ENCODE data around the gene NEDD1. TPM values are rescaled to one million over a fixed set of nuclear protein-coding genes. Genes with fewer than 3 reads are reported as not detected.

NEDD1 gene
- total RNA-seq, 3 donors from 2014 or later (not counting 1 experiment from before 2014, with no cell fraction given), result 26.4 to 30.6 (median 29.2) TPM

GRCh38 chr12:96988919-96989318, 81.9 kb downstream of the NEDD1 start:
- H3K4me1 Mint-ChIP-seq, result peaks cover 9 to 10% of the 10 kb centered on the region in 2 donors
- no peaks in the 10 kb centered on the region for H3K36me3 Mint-ChIP-seq
- intact Hi-C loops (cut with micrococcal nuclease), result loop anchor here (10.0 kb wide), 1 partner anchor 1406 kb away; no protein-coding TSS in a partner anchor
- no peak overlapping the region for H3K27ac Mint-ChIP-seq
- H3K27ac ChIP-seq (ENCODE audit: low read length), result no peak overlapping the region
- ATAC-seq (no peak), DNase-seq (no peak)
- no peak for TF ChIP-seq CTCF (IDR thresholded peaks at IDR 0.05)
- H3K9me3 Mint-ChIP-seq, result no peaks in the 10 kb centered on the region
- H3K27me3 ChIP-seq (ENCODE audit: control insufficient read depth, insufficient read depth, low read length), result peaks cover 19% of the 10 kb centered on the region
- H3K4me3 ChIP-seq (ENCODE audit: low read length), result no peak overlapping the region
- no peak overlapping the region for H3K4me3 Mint-ChIP-seq
- 93% methylated on average over 3 of the region's 3 CpGs for WGBS (ENCODE audit: insufficient coverage)
- H3K9me3 ChIP-seq (ENCODE audit: control insufficient read depth, insufficient read depth, low read length), result no peaks in the 10 kb centered on the region
- peaks cover 7% of the 10 kb centered on the region for H3K4me1 ChIP-seq (ENCODE audit: control insufficient read depth, insufficient read depth, low read length)
- no peaks in the 10 kb centered on the region for H3K36me3 ChIP-seq (ENCODE audit: control insufficient read depth, insufficient read depth, low read length)
- H3K27me3 Mint-ChIP-seq (ENCODE audit: low read depth in 2 of 2), result peaks cover 32 to 64% of the 10 kb centered on the region in 2 donors

GRCh38 chr12:96989916-96990315, 82.9 kb downstream of the NEDD1 start:
- Mint-ChIP-seq H3K4me1 (peaks cover 9 to 10% of the 10 kb centered on the region in 2 donors), H3K27me3 (ENCODE audit: low read depth in 2 of 2) (peaks cover 30 to 56% of the 10 kb centered on the region in 2 donors)

GRCh38 chr12:96994900-96995299, 87.8 kb downstream of the NEDD1 start:
- no peak for ATAC-seq
- WGBS (ENCODE audit: insufficient coverage), result 63% methylated on average over 4 of the region's 5 CpGs
- Mint-ChIP-seq H3K27me3 (ENCODE audit: low read depth in 2 of 2) (peaks cover 8 to 29% of the 10 kb centered on the region in 2 donors), H3K9me3 (no peaks in the 10 kb centered on the region), H3K36me3 (no peaks in the 10 kb centered on the region), H3K4me3 (no peak overlapping the region), H3K4me1 (no peaks in the 10 kb centered on the region), H3K27ac (no peak overlapping the region)
- H3K27ac ChIP-seq (ENCODE audit: low read length), result no peak overlapping the region
- no peaks in the 10 kb centered on the region for H3K9me3 ChIP-seq (ENCODE audit: control insufficient read depth, insufficient read depth, low read length)
- no peaks in the 10 kb centered on the region for H3K27me3 ChIP-seq (ENCODE audit: control insufficient read depth, insufficient read depth, low read length)
- no peaks in the 10 kb centered on the region for H3K4me1 ChIP-seq (ENCODE audit: control insufficient read depth, insufficient read depth, low read length)
- intact Hi-C loops (cut with micrococcal nuclease), result no loop called here
- TF ChIP-seq CTCF (IDR thresholded peaks at IDR 0.05), result no peak
- H3K4me3 ChIP-seq (ENCODE audit: low read length), result no peak overlapping the region
- H3K36me3 ChIP-seq (ENCODE audit: control insufficient read depth, insufficient read depth, low read length), result no peaks in the 10 kb centered on the region
- DNase-seq, result no peak

More at GRCh38 chr12:96989916-96990315, 82.9 kb downstream of the NEDD1 start:
- Histone ChIP-seq H3K9me3 (ENCODE audit: control insufficient read depth, insufficient read depth, low read length) (no peaks in the 10 kb centered on the region), H3K27me3 (ENCODE audit: control insufficient read depth, insufficient read depth, low read length) (peaks cover 19% of the 10 kb centered on the region), H3K4me3 (ENCODE audit: low read length) (no peak overlapping the region), H3K27ac (ENCODE audit: low read length) (no peak overlapping the region), H3K36me3 (ENCODE audit: control insufficient read depth, insufficient read depth, low read length) (no peaks in the 10 kb centered on the region), H3K4me1 (ENCODE audit: control insufficient read depth, insufficient read depth, low read length) (peaks cover 7% of the 10 kb centered on the region)
- no peak overlapping the region for H3K4me3 Mint-ChIP-seq
- no peaks in the 10 kb centered on the region for H3K36me3 Mint-ChIP-seq
- ATAC-seq (no peak), DNase-seq (peak in 1 of 2 donors; percentile 8)
- TF ChIP-seq CTCF (IDR thresholded peaks at IDR 0.05), result no peak
- H3K27ac Mint-ChIP-seq, result no peak overlapping the region
- H3K9me3 Mint-ChIP-seq, result no peaks in the 10 kb centered on the region
- intact Hi-C loops (cut with micrococcal nuclease), result loop anchor here (10.0 kb wide), 1 partner anchor 1405 kb away; no protein-coding TSS in a partner anchor
- 78% methylated on average over 5 of the region's 5 CpGs for WGBS (ENCODE audit: insufficient coverage)

GRCh38 chr12:96995861-96996260, 88.8 kb downstream of the NEDD1 start:
- TF ChIP-seq CTCF (IDR thresholded peaks at IDR 0.05), result no peak
- no peaks in the 10 kb centered on the region for H3K9me3 Mint-ChIP-seq
- H3K36me3 Mint-ChIP-seq, result no peaks in the 10 kb centered on the region
- Histone ChIP-seq H3K27me3 (ENCODE audit: control insufficient read depth, insufficient read depth, low read length) (no peaks in the 10 kb centered on the region), H3K36me3 (ENCODE audit: control insufficient read depth, insufficient read depth, low read length) (no peaks in the 10 kb centered on the region), H3K27ac (ENCODE audit: low read length) (no peak overlapping the region), H3K4me1 (ENCODE audit: control insufficient read depth, insufficient read depth, low read length) (no peaks in the 10 kb centered on the region), H3K9me3 (ENCODE audit: control insufficient read depth, insufficient read depth, low read length) (no peaks in the 10 kb centered on the region), H3K4me3 (ENCODE audit: low read length) (no peak overlapping the region)
- 93% methylated on average over 6 of the region's 6 CpGs for WGBS (ENCODE audit: insufficient coverage)
- peaks cover 8 to 28% of the 10 kb centered on the region in 2 donors for H3K27me3 Mint-ChIP-seq (ENCODE audit: low read depth in 2 of 2)
- intact Hi-C loops (cut with micrococcal nuclease), result no loop called here
- no peak for ATAC-seq
- H3K4me3 Mint-ChIP-seq, result no peak overlapping the region
- DNase-seq, result no peak
- no peak overlapping the region for H3K27ac Mint-ChIP-seq
- no peaks in the 10 kb centered on the region for H3K4me1 Mint-ChIP-seq

Data from natural killer cell (primary cell).